Naive B cell (primary cell): ENCODE data around the gene RPLP2. TPM values are rescaled to one million over a fixed set of nuclear protein-coding genes. Genes with fewer than 3 reads are reported as not detected.

Source experiments
- ATAC-seq, 2 donors: fragments of 150-1000 bp; cut with Tn5 transposase; 2 replicates each; pipeline ENCODE4 v1.10.0; 2021; ENCODE audit warnings: low read depth in 2 of 2, mild to moderate bottlenecking in 2 of 2, moderate library complexity in 2 of 2
- DNase-seq: peaks from one replicate; pipeline ENCODE4 v3.0.0; 2022
- H3K27ac Mint-ChIP-seq, 6 donors: one replicate each; pipeline ENCODE4 v1.8.0; 2020 to 2022; ENCODE audit warnings: mild to moderate bottlenecking in 6 of 6, mixed read lengths in 6 of 6, moderate library complexity in 5 of 6, inconsistent platforms in 2 of 6
- H3K27me3 Mint-ChIP-seq, 3 donors: one replicate each; pipeline ENCODE4 v1.8.0; 2021 to 2022; ENCODE audit warnings: mixed read lengths in 3 of 3, mild to moderate bottlenecking in 1 of 3
- H3K36me3 Mint-ChIP-seq, 2 donors: one replicate each; pipeline ENCODE4 v1.8.0; 2020 to 2022; ENCODE audit warnings: mixed read lengths in 2 of 2, inconsistent platforms in 1 of 2, mild to moderate bottlenecking in 1 of 2
- H3K4me1 Mint-ChIP-seq, 3 donors: one replicate each; pipeline ENCODE4 v1.8.0; 2020 to 2022; ENCODE audit warnings: mixed read lengths in 3 of 3, inconsistent platforms in 1 of 3, mild to moderate bottlenecking in 1 of 3, moderate library complexity in 1 of 3
- H3K4me3 Mint-ChIP-seq, 8 donors: one replicate each; pipeline ENCODE4 v1.8.0; 2020 to 2022; ENCODE audit warnings: mild to moderate bottlenecking in 8 of 8, mixed read lengths in 8 of 8, moderate library complexity in 8 of 8, inconsistent platforms in 2 of 8
- H3K9me3 Mint-ChIP-seq, 7 donors: one replicate each; pipeline ENCODE4 v1.8.0; 2020 to 2022; ENCODE audit warnings: mixed read lengths in 7 of 7, mild to moderate bottlenecking in 5 of 7, inconsistent platforms in 2 of 7, moderate library complexity in 1 of 7
- polyA plus RNA-seq, 6 donors: library from polyadenylated mRNA; unstranded; fragments of 300-500 nt; fragmentation: Illumina TruSeq; gene quantifications; one replicate each; pipeline ENCODE4 v1.2.3, GENCODE V29; 2021; ENCODE audit warnings: low read depth in 6 of 6

The RPLP2 gene
- 1,000 to 10,000 TPM; 1,447 to 3,573 (median 3,150) TPM for polyA plus RNA-seq

DNA sequence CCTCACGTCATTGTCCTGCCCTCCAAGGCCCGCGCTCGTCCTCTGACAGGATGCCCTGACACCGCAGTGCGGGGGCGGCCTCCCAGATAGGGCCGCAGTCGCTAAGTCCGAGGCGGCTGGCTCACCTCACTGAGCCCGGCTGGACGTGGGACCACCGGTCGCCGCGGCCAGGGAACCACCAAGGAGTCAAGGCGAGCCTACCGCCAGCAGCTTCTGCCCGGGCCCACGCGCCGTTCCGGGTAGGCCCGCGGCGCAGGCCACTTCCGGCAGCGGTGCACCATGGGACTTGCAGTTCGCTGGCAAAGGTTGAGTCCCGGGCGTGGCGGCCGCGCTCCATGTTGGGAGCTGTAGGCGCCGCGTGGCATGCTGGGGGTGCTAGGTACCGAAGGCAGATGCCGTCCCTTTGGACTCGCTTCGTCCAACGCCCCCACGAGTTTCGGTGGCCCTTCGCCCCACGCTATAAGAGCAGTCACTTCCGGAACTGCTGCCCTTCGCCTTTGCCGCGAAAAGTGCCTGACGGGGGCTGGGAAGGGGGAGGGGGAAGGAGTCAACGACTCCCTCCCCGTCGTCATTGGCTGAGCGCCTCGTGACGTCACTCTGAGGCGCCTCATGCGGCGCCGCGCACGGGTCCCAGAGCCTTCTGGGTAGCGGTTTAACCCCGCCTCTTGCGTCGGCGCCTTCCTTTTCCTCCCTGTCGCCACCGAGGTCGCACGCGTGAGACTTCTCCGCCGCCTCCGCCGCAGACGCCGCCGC lies at the start of gene RPLP2:
TSS of gene RPLP2 (plus strand) at position 681 of the 753 bp plus-strand sequence. CDS start 268 bp downstream, outside the sequence.
- H3K9me3 Mint-ChIP-seq, result no peaks in the 10 kb centered on the region
- H3K4me3 Mint-ChIP-seq, result peak within 1 kb of the TSS; percentile 86 to 99 (median 97)
- ATAC-seq (peak; percentile 83), DNase-seq (peak; percentile 97)
- H3K27me3 Mint-ChIP-seq, result no peaks in the 10 kb centered on the region
- peaks cover 24 to 42% (median 41%) of the 10 kb centered on the region in 3 donors for H3K4me1 Mint-ChIP-seq
- no peaks in the 10 kb centered on the region for H3K36me3 Mint-ChIP-seq
- peak within 1 kb of the TSS; percentile 94 to 99 (median 99) for H3K27ac Mint-ChIP-seq

DNA sequence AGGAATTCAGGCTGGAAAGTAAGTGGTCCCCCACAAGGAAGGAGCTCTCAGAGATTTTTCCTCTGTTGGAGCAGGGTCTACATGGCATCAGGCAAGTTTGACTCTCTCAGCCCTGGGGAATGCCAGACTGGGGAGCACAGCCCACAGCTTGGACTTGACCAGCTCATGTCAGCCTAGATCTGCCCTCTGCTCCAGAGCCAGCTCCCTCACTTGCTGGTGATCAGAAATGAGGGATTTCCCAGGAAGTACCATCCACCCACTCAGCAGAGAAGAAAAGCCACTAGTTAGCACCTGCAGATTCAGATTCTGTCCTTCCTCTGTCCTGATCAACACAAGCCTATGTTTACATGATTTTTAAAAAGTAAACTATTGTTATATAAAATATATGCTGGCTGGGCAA lies 49.5 kb upstream of the RPLP2 start:
- DNase-seq, result no peak
- H3K27me3 Mint-ChIP-seq, result no peaks in the 10 kb centered on the region
- no peak for ATAC-seq
- no peak overlapping the region for H3K27ac Mint-ChIP-seq
- no peak overlapping the region for H3K4me3 Mint-ChIP-seq
- H3K9me3 Mint-ChIP-seq, result no peaks in the 10 kb centered on the region
- H3K4me1 Mint-ChIP-seq, result peaks cover 0 to 7% (median 4%) of the 10 kb centered on the region in 3 donors
- no peaks in the 10 kb centered on the region for H3K36me3 Mint-ChIP-seq

DNA sequence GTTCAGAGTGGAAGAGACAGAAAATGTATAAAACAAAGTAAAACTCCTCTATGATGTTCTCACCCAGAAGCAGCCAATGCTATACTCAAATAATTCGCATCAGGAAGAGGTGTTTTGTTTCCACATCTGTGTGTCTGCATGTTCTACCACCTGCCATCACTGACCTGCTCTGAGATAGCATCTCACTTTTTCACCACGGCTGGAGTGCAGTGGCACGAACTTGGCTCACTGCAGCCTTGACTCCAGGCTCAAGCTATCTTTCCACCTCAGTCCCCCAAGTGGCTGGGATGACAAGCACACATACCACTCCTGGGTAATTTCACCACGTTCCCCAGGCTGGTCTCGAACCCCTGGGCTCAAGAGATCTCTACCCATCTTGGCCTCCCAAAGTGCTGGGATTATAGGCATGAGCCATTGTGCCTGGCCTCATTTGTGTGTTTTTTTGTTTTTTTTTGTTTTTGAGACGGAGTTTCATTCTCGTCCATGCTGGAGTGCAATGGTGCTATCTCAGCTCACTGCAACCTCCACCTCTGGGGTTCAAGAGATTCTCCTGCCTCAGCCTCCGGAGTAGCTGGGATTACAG lies 48.1 kb upstream of the RPLP2 start:
- DNase-seq (no peak), ATAC-seq (no peak)
- Mint-ChIP-seq H3K36me3 (no peaks in the 10 kb centered on the region), H3K27me3 (no peaks in the 10 kb centered on the region), H3K27ac (peak overlapping the region in 2 of 6 donors; percentile 19 to 57), H3K9me3 (no peaks in the 10 kb centered on the region), H3K4me1 (peaks cover 0 to 7% (median 4%) of the 10 kb centered on the region in 3 donors), H3K4me3 (no peak overlapping the region)

GRCh38 chr11:762421-763072 lies 47.2 kb upstream of the RPLP2 start:
- peak overlapping the region in 1 of 8 donors; percentile 35 for H3K4me3 Mint-ChIP-seq
- H3K36me3 Mint-ChIP-seq, result no peaks in the 10 kb centered on the region
- DNase-seq (no peak), ATAC-seq (peak in 1 of 2 donors; percentile 34)
- no peak overlapping the region for H3K27ac Mint-ChIP-seq
- H3K4me1 Mint-ChIP-seq, result peaks cover 0 to 4% (median 2%) of the 10 kb centered on the region in 3 donors
- no peaks in the 10 kb centered on the region for H3K9me3 Mint-ChIP-seq
- no peaks in the 10 kb centered on the region for H3K27me3 Mint-ChIP-seq

GRCh38 chr11:763073-763463 lies 46.7 kb upstream of the RPLP2 start:
- no peak for ATAC-seq
- H3K9me3 Mint-ChIP-seq, result no peaks in the 10 kb centered on the region
- H3K27ac Mint-ChIP-seq, result no peak overlapping the region
- peaks cover 0 to 4% (median 0%) of the 10 kb centered on the region in 3 donors for H3K4me1 Mint-ChIP-seq
- no peaks in the 10 kb centered on the region for H3K27me3 Mint-ChIP-seq
- no peak overlapping the region for H3K4me3 Mint-ChIP-seq
- H3K36me3 Mint-ChIP-seq, result no peaks in the 10 kb centered on the region
- no peak for DNase-seq

- no peak overlapping the region for H3K4me3 Mint-ChIP-seq
- no peak for ATAC-seq
- no peak overlapping the region for H3K27ac Mint-ChIP-seq
- peaks cover 0 to 4% (median 0%) of the 10 kb centered on the region in 3 donors for H3K4me1 Mint-ChIP-seq
- H3K9me3 Mint-ChIP-seq, result no peaks in the 10 kb centered on the region
- no peaks in the 10 kb centered on the region for H3K27me3 Mint-ChIP-seq
- no peaks in the 10 kb centered on the region for H3K36me3 Mint-ChIP-seq
- DNase-seq, result no peak
Measured at GRCh38 chr11:763549-764321, 46.0 kb upstream of the RPLP2 start.

- no peak for DNase-seq
- Mint-ChIP-seq H3K27me3 (no peaks in the 10 kb centered on the region), H3K4me1 (peaks cover 0 to 4% (median 0%) of the 10 kb centered on the region in 3 donors), H3K9me3 (no peaks in the 10 kb centered on the region), H3K4me3 (no peak overlapping the region), H3K27ac (peak overlapping the region in 2 of 6 donors; percentile 4 to 49), H3K36me3 (no peaks in the 10 kb centered on the region)
- no peak for ATAC-seq
Measured at GRCh38 chr11:764322-765024, 45.3 kb upstream of the RPLP2 start.

DNA sequence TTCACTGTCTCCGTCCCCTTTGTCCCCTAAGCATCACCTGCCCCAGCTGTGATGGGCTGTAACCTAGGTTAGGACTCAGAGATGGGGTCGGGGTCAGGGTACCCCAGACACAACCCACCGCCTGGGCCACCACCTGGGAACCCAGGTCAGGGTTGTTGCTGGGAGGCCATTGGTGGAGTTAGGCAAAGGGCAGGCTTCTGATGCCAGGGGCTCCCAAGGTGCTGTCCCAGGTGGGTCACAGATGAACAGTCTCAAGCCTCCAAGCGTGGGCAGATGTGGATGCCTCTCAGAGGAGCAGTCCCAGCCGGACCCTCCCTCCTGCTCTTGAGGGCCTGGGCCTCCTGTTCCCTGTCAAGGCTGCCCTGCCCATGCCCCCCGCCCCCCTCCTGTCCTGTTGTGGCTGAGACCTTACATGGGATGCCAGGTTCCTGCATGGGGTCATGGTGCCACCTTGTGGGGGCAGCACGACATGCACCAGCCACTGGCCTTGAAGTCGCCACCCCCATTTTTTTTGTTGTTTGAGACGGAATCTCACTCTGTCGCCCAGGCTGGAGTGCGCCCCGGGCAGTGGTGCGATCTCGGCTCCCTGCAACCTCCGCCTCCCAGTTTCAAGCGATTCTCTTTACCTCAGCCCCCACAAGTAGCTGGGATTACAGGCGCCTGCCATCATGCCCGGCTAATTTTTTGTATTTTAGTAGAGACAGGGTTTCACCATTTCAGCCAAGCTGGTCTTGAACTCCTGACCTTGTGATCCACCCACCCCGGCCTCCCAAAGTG lies 44.6 kb upstream of the RPLP2 start:
- H3K27ac Mint-ChIP-seq, result peak overlapping the region in 2 of 6 donors; percentile 4 to 72
- H3K4me3 Mint-ChIP-seq, result no peak overlapping the region
- H3K36me3 Mint-ChIP-seq, result no peaks in the 10 kb centered on the region
- peak; percentile 84 to 89 for ATAC-seq
- H3K27me3 Mint-ChIP-seq, result no peaks in the 10 kb centered on the region
- DNase-seq, result peak; percentile 55
- H3K4me1 Mint-ChIP-seq, result peaks cover 0 to 4% (median 0%) of the 10 kb centered on the region in 3 donors
- no peaks in the 10 kb centered on the region for H3K9me3 Mint-ChIP-seq

- DNase-seq (no peak), ATAC-seq (no peak)
- H3K9me3 Mint-ChIP-seq, result no peaks in the 10 kb centered on the region
- no peaks in the 10 kb centered on the region for H3K27me3 Mint-ChIP-seq
- H3K36me3 Mint-ChIP-seq, result no peaks in the 10 kb centered on the region
- peaks cover 0 to 4% (median 0%) of the 10 kb centered on the region in 3 donors for H3K4me1 Mint-ChIP-seq
- peak overlapping the region in 2 of 6 donors; percentile 24 to 39 for H3K27ac Mint-ChIP-seq
- H3K4me3 Mint-ChIP-seq, result no peak overlapping the region
Measured at GRCh38 chr11:765802-766091, 44.0 kb upstream of the RPLP2 start.

DNA sequence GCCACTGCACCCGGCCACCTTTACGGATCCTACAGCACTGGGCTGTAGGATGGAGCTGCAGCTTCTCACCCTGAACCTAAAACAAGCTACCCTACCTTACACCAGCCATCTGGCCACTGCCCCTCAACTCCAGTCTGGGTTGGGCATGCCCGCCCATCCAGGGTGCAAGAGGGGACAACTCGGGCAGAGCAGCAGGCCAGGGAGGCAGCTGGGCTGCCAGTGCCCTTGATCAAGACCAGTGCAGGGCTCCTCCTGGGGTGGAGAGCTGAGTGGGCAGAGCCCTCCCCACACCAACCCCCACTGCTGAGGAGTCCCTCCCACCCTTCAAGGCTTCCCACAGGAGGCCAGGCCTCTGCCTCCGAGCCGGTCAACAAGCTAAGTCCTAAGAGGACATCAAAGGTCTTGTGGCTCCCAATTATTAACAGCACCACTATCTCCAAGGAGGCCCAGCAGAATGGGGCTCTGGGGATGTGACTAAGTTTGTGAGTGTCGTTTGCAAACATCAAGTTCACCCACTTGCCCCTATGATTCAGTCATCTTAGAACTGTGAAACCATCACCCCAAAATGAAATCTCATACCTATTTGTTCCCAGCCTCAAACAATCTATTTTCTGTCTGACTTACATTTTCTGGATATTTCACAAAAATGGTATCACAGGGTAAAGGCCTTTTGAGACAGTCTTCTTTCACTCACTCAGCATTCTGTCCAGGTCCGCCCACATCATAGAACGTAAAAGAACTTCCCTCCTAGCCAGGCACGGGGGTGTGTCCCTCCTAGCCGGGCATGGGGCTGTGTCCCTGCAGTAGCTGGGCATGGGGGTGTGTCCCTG lies 43.4 kb upstream of the RPLP2 start:
- Mint-ChIP-seq H3K4me3 (no peak overlapping the region), H3K9me3 (no peaks in the 10 kb centered on the region), H3K36me3 (no peaks in the 10 kb centered on the region), H3K4me1 (peaks cover 0 to 4% (median 0%) of the 10 kb centered on the region in 3 donors), H3K27me3 (no peaks in the 10 kb centered on the region), H3K27ac (peak overlapping the region in 2 of 6 donors; percentile 24 to 39)
- no peak for DNase-seq
- ATAC-seq, result no peak

DNA sequence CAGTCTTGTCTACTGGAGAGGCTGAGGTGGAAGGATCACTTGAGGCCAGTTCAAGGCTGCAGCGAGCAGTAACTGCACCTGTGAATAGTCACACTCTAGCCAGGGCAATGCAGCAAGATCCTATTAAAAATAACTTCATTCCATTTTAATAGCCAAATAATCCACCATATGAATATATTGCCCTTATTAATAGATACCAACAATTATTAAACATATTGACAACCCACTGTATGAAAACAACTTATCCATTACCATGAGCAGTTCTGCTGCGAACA lies 42.9 kb upstream of the RPLP2 start:
- no peaks in the 10 kb centered on the region for H3K36me3 Mint-ChIP-seq

DNA sequence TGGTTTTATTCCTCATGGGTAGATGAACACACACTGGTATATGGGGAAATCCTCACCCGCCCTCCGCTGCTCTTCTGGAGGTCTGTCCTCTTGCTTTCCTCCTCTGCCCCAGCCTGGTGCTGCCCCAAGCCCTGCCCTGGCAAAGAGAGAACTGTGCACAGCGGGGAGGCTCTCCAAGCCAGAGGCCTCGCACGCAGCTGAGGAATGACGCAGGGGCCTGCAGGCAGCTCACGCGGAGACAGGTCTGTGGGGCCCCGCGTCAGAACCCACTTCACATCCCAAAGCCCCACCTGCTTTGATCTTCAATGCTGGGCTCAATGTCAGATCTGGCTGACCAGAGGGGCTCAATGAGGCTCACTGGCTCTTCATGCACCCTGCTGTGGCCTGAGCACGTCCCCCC lies 42.5 kb upstream of the RPLP2 start:
- H3K36me3 Mint-ChIP-seq, result no peaks in the 10 kb centered on the region
- H3K27me3 Mint-ChIP-seq, result no peaks in the 10 kb centered on the region
- no peak overlapping the region for H3K4me3 Mint-ChIP-seq
- no peaks in the 10 kb centered on the region for H3K9me3 Mint-ChIP-seq
- peaks cover 0 to 4% (median 0%) of the 10 kb centered on the region in 3 donors for H3K4me1 Mint-ChIP-seq
- no peak for ATAC-seq
- H3K27ac Mint-ChIP-seq, result peak overlapping the region in 1 of 6 donors; percentile 15
- DNase-seq, result no peak

More for the DNA sequence above, 42.9 kb upstream of the RPLP2 start:
- ATAC-seq (no peak), DNase-seq (no peak)
- Mint-ChIP-seq H3K4me1 (peaks cover 0 to 4% (median 0%) of the 10 kb centered on the region in 3 donors), H3K4me3 (no peak overlapping the region), H3K9me3 (no peaks in the 10 kb centered on the region), H3K27me3 (no peaks in the 10 kb centered on the region), H3K27ac (no peak overlapping the region)
